Activated B cell treated with CpG ODN at 0.5 μM for 24 hours (primary cell): ENCODE data around the gene TMSB4X. TPM values are rescaled to one million over a fixed set of nuclear protein-coding genes. Genes with fewer than 3 reads are reported as not detected.
"Not testable (repeated sequence)": the region's sequence is repeated elsewhere in the genome, so short reads cannot be mapped to it uniquely, and the experiment has no call there.

Source experiments
- ATAC-seq: fragments of 200-7000 bp; cut with Tn5 transposase; one replicate; pipeline ENCODE4 v1.10.0; 2021; ENCODE audit warnings: low read depth, mild to moderate bottlenecking, moderate library complexity
- CTCF ChIA-PET: fragments of 350-600 bp; sonication (Branson Sonifier 250); formaldehyde crosslinking; loops from one replicate; lab custom pipeline; 2021; ENCODE audit warnings: antibody characterized with exemption; lab: Charles Lee
- POLR2A ChIA-PET: fragments of 350-600 bp; sonication (Branson Sonifier 250); formaldehyde crosslinking; loops from one replicate; lab custom pipeline; 2021; ENCODE audit warnings: antibody characterized with exemption; lab: Charles Lee
- DNase-seq: peaks from one replicate; pipeline ENCODE4 v3.0.0; 2022
- H3K27ac Mint-ChIP-seq: one replicate; pipeline ENCODE4 v1.8.0; 2020; ENCODE audit warnings: mixed read lengths
- H3K27me3 Mint-ChIP-seq: one replicate; pipeline ENCODE4 v1.8.0; 2021; ENCODE audit warnings: mixed read lengths
- H3K36me3 Mint-ChIP-seq: one replicate; pipeline ENCODE4 v1.8.0; 2021; ENCODE audit warnings: low read depth, mixed read lengths
- H3K4me1 Mint-ChIP-seq: one replicate; pipeline ENCODE4 v1.8.0; 2021; ENCODE audit warnings: mixed read lengths
- H3K4me3 Mint-ChIP-seq: one replicate; pipeline ENCODE4 v1.8.0; 2020; ENCODE audit warnings: mild to moderate bottlenecking, mixed read lengths
- H3K9me3 Mint-ChIP-seq: one replicate; pipeline ENCODE4 v1.8.0; 2020; ENCODE audit warnings: mixed read lengths
- CTCF ChIP-seq: fragments of 200-600 bp; IDR thresholded peaks from one replicate; pipeline ENCODE4 v1.8.0; 2022; ENCODE audit warnings: antibody characterized with exemption, mild to moderate bottlenecking
- intact Hi-C: fragments of 100-400 bp; cut with micrococcal nuclease; formaldehyde crosslinking; loops from one replicate; pipeline ENCODE4 v1.15.1; 2024
- total RNA-seq: library from RNA; stranded (reverse); gene quantifications from 2 replicates; pipeline ENCODE4 v1.2.3, GENCODE V29; 2022

TMSB4X gene
- total RNA-seq, 1 donor from 2014 or later: 5,922 TPM

GRCh38 chrX:12958059-12958458 lies 16.9 kb upstream of the TMSB4X start:
- no peak for TF ChIP-seq CTCF
- H3K36me3 Mint-ChIP-seq: no peaks in the 10 kb centered on the region
- intact Hi-C loops: loop anchor here (5.0 kb wide), 1 partner anchor 774 kb away; the partner anchor contains the start of genes OFD1 and TRAPPC2
- DNase-seq (no peak), ATAC-seq (no peak)
- peak overlapping the region; percentile 92 for H3K27ac Mint-ChIP-seq
- no peaks in the 10 kb centered on the region for H3K27me3 Mint-ChIP-seq
- H3K9me3 Mint-ChIP-seq: no peaks in the 10 kb centered on the region
- H3K4me1 Mint-ChIP-seq: peaks cover 76% of the 10 kb centered on the region
- H3K4me3 Mint-ChIP-seq: peak overlapping the region; percentile 63
- ChIA-PET POLR2A (interaction anchor here (1.0 to 14.8 kb wide), 10 partner anchors 8 to 530 kb away, joined by 3 to 931 read pairs (median 16); partner anchors contain the start of gene TMSB4X), CTCF (interaction anchor here (0.6 to 3.3 kb wide), 5 partner anchors 10 to 134 kb away, joined by 3 to 12 read pairs (median 3); no protein-coding TSS in a partner anchor)

GRCh38 chrX:12958461-12958860 lies 16.4 kb upstream of the TMSB4X start:
- TF ChIP-seq CTCF: no peak
- intact Hi-C loops: loop anchor here (5.0 kb wide), 1 partner anchor 774 kb away; the partner anchor contains the start of genes OFD1 and TRAPPC2
- H3K4me3 Mint-ChIP-seq: no peak overlapping the region
- H3K27me3 Mint-ChIP-seq: no peaks in the 10 kb centered on the region
- H3K36me3 Mint-ChIP-seq: no peaks in the 10 kb centered on the region
- POLR2A ChIA-PET: interaction anchor here (1.8 to 14.8 kb wide), 7 partner anchors 8 to 133 kb away, joined by 7 to 931 read pairs (median 22); partner anchors contain the start of gene TMSB4X
- peaks cover 72% of the 10 kb centered on the region for H3K4me1 Mint-ChIP-seq
- H3K9me3 Mint-ChIP-seq: no peaks in the 10 kb centered on the region
- CTCF ChIA-PET: interaction anchor here (1.0 to 3.3 kb wide), 4 partner anchors 11 to 134 kb away, joined by 3 to 12 read pairs (median 4); no protein-coding TSS in a partner anchor
- DNase-seq (no peak), ATAC-seq (no peak)
- H3K27ac Mint-ChIP-seq: no peak overlapping the region

GRCh38 chrX:12961196-12961718 lies 13.7 kb upstream of the TMSB4X start:
- ChIA-PET CTCF (interaction anchor here (1.4 kb wide), 2 partner anchors 14 to 131 kb away, joined by 3 to 4 read pairs; no protein-coding TSS in a partner anchor), POLR2A (interaction anchor here (0.9 kb wide), 1 partner anchor 9 kb away, joined by 4 read pairs; no protein-coding TSS in a partner anchor)
- no peak for TF ChIP-seq CTCF
- H3K4me3 Mint-ChIP-seq: no peak overlapping the region
- DNase-seq: no peak
- H3K4me1 Mint-ChIP-seq: peaks cover 55% of the 10 kb centered on the region
- no peak for ATAC-seq
- H3K27ac Mint-ChIP-seq: peak overlapping the region; percentile 41
- no peaks in the 10 kb centered on the region for H3K27me3 Mint-ChIP-seq
- no peaks in the 10 kb centered on the region for H3K9me3 Mint-ChIP-seq
- intact Hi-C loops: no loop called here
- H3K36me3 Mint-ChIP-seq: no peaks in the 10 kb centered on the region

- ChIA-PET POLR2A (no interaction called here), CTCF (interaction anchor here (1.4 kb wide), 1 partner anchor 130 kb away, joined by 3 read pairs; no protein-coding TSS in a partner anchor)
- Mint-ChIP-seq H3K27ac (peak overlapping the region; percentile 21), H3K36me3 (no peaks in the 10 kb centered on the region), H3K27me3 (no peaks in the 10 kb centered on the region), H3K9me3 (no peaks in the 10 kb centered on the region), H3K4me3 (no peak overlapping the region), H3K4me1 (peaks cover 55% of the 10 kb centered on the region)
- TF ChIP-seq CTCF: no peak
- intact Hi-C loops: no loop called here
- DNase-seq (no peak), ATAC-seq (peak; percentile 47)
These were observed 12.8 kb upstream of the TMSB4X start for GRCh38 chrX:12962041-12962504.

GRCh38 chrX:12963210-12963850 lies 11.6 kb upstream of the TMSB4X start:
- ATAC-seq, CTCF ChIA-PET, H3K36me3 Mint-ChIP-seq: not testable (repeated sequence)

More at GRCh38 chrX:12963210-12963850, 11.6 kb upstream of the TMSB4X start:
- POLR2A ChIA-PET, intact Hi-C loops, H3K27me3 Mint-ChIP-seq, DNase-seq, H3K9me3 Mint-ChIP-seq, H3K4me3 Mint-ChIP-seq, H3K27ac Mint-ChIP-seq: not testable (repeated sequence)
- H3K4me1 Mint-ChIP-seq: peaks cover 53% of the 10 kb centered on the region
